HepG2 (cell line): Measurements from ENCODE around the gene RAB36. TPM values are rescaled to one million over a fixed set of nuclear protein-coding genes. Genes with fewer than 3 reads are reported as not detected.

Source experiments
- ATF7-NPFF ChIP-seq: sonication (generic); formaldehyde crosslinking; IDR thresholded peaks from 2 replicates; pipeline ENCODE4 v1.8.1; 2023; ENCODE audit warnings: mild to moderate bottlenecking, low read depth, missing genetic modification reagents, moderate library complexity
- GATAD1 ChIP-seq: IDR thresholded peaks from 2 replicates; pipeline ENCODE4 v1.6.1; 2016; ENCODE audit warnings: missing genetic modification reagents, missing compliant biosample characterization
- NR2F6 ChIP-seq, 2 experiments: IDR thresholded peaks; 2 replicates each; pipeline ENCODE4 v1.6.1; 2016; ENCODE audit warnings: antibody characterized with exemption in 1 of 2, mild to moderate bottlenecking in 1 of 2
- PCBP1 ChIP-seq: fragments of 200-400 bp; formaldehyde crosslinking; IDR thresholded peaks from 2 replicates; pipeline ENCODE4 v1.6.1; 2017; ENCODE audit warnings: mild to moderate bottlenecking, low read depth, low read length, borderline replicate concordance
- POLR2G ChIP-seq: fragments of 200-400 bp; formaldehyde crosslinking; IDR thresholded peaks from 2 replicates; pipeline ENCODE4 v1.6.1; 2018; ENCODE audit warnings: mild to moderate bottlenecking, low read depth, low read length, moderate library complexity
- SALL1 ChIP-seq: sonication (generic); formaldehyde crosslinking; IDR thresholded peaks from 2 replicates; pipeline ENCODE4 v1.8.0; 2022; ENCODE audit warnings: mild to moderate bottlenecking, missing genetic modification reagents
- ZNF367 ChIP-seq: sonication (generic); formaldehyde crosslinking; IDR thresholded peaks from 2 replicates; pipeline ENCODE4 v1.4.0; 2020; ENCODE audit warnings: missing genetic modification reagents, borderline replicate concordance
- ZNF724P ChIP-seq: sonication (generic); formaldehyde crosslinking; IDR thresholded peaks from 2 replicates; pipeline ENCODE4 v1.8.0; 2022; ENCODE audit warnings: missing genetic modification reagents, borderline replicate concordance
- polyA plus RNA-seq, 8 experiments: library from polyadenylated mRNA; depleted of rRNA in 3 of 8; stranded (reverse) in 7 of 8; unstranded in 1 of 8; fragments of >200 nt; fragmentation: Illumina TruSeq in 4 of 8; extraction: Trizol in 4 of 8; gene quantifications; 2 replicates each; pipeline versions ENCODE4 v1.2.1 to v1.2.3, GENCODE V29; 2011 to 2016; ENCODE audit warnings: low read depth in 4 of 8, missing spikeins in 1 of 8, mixed read lengths in 1 of 8; ENCODE audit not compliant: insufficient read depth in 1 of 8
- total RNA-seq, 5 experiments: library from RNA; depleted of rRNA; stranded (reverse); fragments of >200 nt; fragmentation: Illumina TruSeq; extraction: Trizol; gene quantifications; 2 replicates each; pipeline ENCODE4 v1.2.3, GENCODE V29; 2016; ENCODE audit warnings: low read depth in 1 of 5
- TF ChIP-seq, protein P1 (sequence below): sonication (generic); formaldehyde crosslinking; IDR thresholded peaks from 2 replicates; pipeline ENCODE4 v1.4.0; 2020; ENCODE audit warnings: missing genetic modification reagents
- TF ChIP-seq, protein P2 (sequence below): sonication (generic); formaldehyde crosslinking; IDR thresholded peaks from 2 replicates; pipeline ENCODE4 v1.8.0; 2022; ENCODE audit warnings: low read depth, missing genetic modification reagents
- TF ChIP-seq, protein P3 (sequence below): sonication (generic); formaldehyde crosslinking; IDR thresholded peaks from 2 replicates; pipeline ENCODE4 v1.4.0; 2020; ENCODE audit warnings: missing genetic modification reagents

The RAB36 gene
- total and polyA plus RNA-seq, 2 of the 13 experiments (the other 11 are each of a cell fraction or from before 2014, with no cell fraction given), result 0.24 to 0.86 TPM

DNA sequence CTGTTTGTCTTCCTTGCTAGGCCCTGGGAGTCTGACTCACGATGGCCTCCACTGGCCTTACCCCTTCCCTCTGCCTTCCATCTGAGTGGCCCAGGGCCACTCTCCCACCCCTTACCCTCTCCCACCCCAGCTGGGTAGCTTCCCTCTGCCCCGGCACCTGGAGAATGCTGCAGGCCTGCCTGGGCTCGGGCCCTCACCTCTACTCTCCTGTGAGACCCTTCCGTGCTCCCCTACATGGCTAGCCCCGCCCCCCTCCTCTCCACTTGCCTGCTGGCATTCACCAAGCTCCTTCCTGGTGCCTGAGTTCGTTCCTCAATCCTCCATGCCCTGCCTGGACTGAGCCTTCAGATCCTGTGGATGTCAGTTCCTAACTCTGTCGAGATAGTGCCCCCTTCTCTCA, 8.7 kb downstream of the RAB36 start (continued):
- TF ChIP-seq, protein P1, sequence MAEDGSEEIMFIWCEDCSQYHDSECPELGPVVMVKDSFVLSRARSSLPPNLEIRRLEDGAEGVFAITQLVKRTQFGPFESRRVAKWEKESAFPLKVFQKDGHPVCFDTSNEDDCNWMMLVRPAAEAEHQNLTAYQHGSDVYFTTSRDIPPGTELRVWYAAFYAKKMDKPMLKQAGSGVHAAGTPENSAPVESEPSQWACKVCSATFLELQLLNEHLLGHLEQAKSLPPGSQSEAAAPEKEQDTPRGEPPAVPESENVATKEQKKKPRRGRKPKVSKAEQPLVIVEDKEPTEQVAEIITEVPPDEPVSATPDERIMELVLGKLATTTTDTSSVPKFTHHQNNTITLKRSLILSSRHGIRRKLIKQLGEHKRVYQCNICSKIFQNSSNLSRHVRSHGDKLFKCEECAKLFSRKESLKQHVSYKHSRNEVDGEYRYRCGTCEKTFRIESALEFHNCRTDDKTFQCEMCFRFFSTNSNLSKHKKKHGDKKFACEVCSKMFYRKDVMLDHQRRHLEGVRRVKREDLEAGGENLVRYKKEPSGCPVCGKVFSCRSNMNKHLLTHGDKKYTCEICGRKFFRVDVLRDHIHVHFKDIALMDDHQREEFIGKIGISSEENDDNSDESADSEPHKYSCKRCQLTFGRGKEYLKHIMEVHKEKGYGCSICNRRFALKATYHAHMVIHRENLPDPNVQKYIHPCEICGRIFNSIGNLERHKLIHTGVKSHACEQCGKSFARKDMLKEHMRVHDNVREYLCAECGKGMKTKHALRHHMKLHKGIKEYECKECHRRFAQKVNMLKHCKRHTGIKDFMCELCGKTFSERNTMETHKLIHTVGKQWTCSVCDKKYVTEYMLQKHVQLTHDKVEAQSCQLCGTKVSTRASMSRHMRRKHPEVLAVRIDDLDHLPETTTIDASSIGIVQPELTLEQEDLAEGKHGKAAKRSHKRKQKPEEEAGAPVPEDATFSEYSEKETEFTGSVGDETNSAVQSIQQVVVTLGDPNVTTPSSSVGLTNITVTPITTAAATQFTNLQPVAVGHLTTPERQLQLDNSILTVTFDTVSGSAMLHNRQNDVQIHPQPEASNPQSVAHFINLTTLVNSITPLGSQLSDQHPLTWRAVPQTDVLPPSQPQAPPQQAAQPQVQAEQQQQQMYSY (CRISPR knock-in tag), result no peak
- no peak for TF ChIP-seq ZNF367 (CRISPR knock-in tag)
- TF ChIP-seq PCBP1, result no peak
- no peak for TF ChIP-seq SALL1 (CRISPR knock-in tag)
- no peak for TF ChIP-seq GATAD1 (CRISPR knock-in tag)
- TF ChIP-seq, protein P2, sequence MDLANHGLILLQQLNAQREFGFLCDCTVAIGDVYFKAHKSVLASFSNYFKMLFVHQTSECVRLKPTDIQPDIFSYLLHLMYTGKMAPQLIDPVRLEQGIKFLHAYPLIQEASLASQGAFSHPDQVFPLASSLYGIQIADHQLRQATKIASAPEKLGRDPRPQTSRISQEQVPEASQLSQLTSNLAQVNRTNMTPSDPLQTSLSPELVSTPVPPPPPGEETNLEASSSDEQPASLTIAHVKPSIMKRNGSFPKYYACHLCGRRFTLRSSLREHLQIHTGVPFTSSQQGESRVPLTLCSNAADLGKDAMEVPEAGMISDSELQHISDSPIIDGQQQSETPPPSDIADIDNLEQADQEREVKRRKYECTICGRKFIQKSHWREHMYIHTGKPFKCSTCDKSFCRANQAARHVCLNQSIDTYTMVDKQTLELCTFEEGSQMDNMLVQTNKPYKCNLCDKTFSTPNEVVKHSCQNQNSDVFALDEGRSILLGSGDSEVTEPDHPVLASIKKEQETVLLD (CRISPR knock-in tag), result no peak
- no peak for TF ChIP-seq ZNF724P (CRISPR knock-in tag)
- TF ChIP-seq, protein P3, sequence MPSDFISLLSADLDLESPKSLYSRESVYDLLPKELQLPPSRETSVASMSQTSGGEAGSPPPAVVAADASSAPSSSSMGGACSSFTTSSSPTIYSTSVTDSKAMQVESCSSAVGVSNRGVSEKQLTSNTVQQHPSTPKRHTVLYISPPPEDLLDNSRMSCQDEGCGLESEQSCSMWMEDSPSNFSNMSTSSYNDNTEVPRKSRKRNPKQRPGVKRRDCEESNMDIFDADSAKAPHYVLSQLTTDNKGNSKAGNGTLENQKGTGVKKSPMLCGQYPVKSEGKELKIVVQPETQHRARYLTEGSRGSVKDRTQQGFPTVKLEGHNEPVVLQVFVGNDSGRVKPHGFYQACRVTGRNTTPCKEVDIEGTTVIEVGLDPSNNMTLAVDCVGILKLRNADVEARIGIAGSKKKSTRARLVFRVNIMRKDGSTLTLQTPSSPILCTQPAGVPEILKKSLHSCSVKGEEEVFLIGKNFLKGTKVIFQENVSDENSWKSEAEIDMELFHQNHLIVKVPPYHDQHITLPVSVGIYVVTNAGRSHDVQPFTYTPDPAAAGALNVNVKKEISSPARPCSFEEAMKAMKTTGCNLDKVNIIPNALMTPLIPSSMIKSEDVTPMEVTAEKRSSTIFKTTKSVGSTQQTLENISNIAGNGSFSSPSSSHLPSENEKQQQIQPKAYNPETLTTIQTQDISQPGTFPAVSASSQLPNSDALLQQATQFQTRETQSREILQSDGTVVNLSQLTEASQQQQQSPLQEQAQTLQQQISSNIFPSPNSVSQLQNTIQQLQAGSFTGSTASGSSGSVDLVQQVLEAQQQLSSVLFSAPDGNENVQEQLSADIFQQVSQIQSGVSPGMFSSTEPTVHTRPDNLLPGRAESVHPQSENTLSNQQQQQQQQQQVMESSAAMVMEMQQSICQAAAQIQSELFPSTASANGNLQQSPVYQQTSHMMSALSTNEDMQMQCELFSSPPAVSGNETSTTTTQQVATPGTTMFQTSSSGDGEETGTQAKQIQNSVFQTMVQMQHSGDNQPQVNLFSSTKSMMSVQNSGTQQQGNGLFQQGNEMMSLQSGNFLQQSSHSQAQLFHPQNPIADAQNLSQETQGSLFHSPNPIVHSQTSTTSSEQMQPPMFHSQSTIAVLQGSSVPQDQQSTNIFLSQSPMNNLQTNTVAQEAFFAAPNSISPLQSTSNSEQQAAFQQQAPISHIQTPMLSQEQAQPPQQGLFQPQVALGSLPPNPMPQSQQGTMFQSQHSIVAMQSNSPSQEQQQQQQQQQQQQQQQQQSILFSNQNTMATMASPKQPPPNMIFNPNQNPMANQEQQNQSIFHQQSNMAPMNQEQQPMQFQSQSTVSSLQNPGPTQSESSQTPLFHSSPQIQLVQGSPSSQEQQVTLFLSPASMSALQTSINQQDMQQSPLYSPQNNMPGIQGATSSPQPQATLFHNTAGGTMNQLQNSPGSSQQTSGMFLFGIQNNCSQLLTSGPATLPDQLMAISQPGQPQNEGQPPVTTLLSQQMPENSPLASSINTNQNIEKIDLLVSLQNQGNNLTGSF (CRISPR knock-in tag), result no peak
- TF ChIP-seq POLR2G, result no peak
- TF ChIP-seq ATF7-NPFF (CRISPR knock-in tag), result no peak
- no peak for TF ChIP-seq NR2F6 (IDR thresholded peaks at IDR 0.05)
- no peak for TF ChIP-seq NR2F6 (CRISPR knock-in tag; IDR thresholded peaks at IDR 0.05)
- TF ChIP-seq, all 625 proteins: peak for 4
